Hepatocyte (in vitro differentiated cells): ENCODE measurements around the gene CYTL1.

Experiments
- CTCF ChIP-seq: fragments of 200-600 bp; sonication (generic); IDR thresholded peaks from 2 replicates; pipeline ENCODE4 v1.5.1; 2016; ENCODE audit warnings: antibody characterized with exemption, mild to moderate bottlenecking; ENCODE audit not compliant: poor library complexity
- EZH2 ChIP-seq: fragments of 200-600 bp; sonication (generic); IDR thresholded peaks from 2 replicates; pipeline ENCODE4 v1.6.1; 2016; ENCODE audit warnings: antibody characterized with exemption, mild to moderate bottlenecking, borderline replicate concordance
- EZH2phosphoT487 ChIP-seq: fragments of 200-600 bp; sonication (generic); IDR thresholded peaks from one replicate; pipeline ENCODE4 v1.6.1; 2018; ENCODE audit warnings: antibody characterized with exemption, mild to moderate bottlenecking, low read depth, moderate library complexity; ENCODE audit not compliant: unreplicated experiment, severe bottlenecking

- TF ChIP-seq CTCF (no peak), EZH2 (no peak), EZH2phosphoT487 (no peak)
These were observed 15.3 kb downstream of the CYTL1 start for GRCh38 chr4:5003918-5004317.
